GM18502 (cell line): ENCODE measurements around the gene TMEM212.
A peak's percentile ranks its signal among the peaks of the same experiment; 100 is the strongest.

ENCODE experiments used
- ATAC-seq: cut with Tn5 transposase; IDR thresholded peaks from one replicate; pipeline ENCODE4 v1.9.1; 2021; ENCODE audit warnings: mild to moderate bottlenecking; ENCODE audit not compliant: unreplicated experiment, poor library complexity

The TMEM212 gene

DNA sequence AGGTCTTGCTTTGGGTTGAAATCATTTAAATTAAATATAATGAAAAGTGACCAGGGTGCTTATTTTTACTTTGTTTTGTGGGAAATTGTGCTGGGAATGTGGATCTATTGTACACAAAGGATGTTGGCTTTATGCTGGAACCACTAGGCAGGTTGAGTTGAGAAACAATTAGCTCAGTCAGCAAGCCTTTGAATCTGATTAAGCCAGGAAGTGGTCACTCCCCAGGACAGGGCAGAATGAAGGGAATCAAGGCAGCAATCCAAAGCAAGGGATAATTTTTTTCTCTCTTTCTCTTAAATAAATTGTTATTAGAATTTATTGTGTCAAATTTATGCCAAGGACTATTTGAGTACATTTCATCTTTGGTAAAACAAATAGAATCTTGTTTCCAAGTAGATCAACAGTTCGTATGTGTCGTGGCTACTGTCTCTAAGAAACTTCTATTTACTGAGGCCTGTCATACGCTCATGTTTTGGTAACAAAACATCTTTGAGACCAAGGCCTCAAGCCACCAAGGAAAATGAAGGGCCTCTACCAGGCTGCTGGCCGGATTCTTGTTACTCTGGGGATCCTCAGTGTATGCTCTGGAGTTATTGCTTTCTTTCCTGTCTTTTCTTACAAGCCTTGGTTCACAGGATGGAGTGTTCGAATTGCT is at the start of gene TMEM212:
TMEM212 (plus strand) TSS at position 486 of the 655 bp plus-strand sequence; CDS start at position 521, 35 bp downstream.
- ATAC-seq, result no peak

GRCh38 chr3:171796625-171797264 is 46.4 kb upstream of the TMEM212 start:
- ATAC-seq, result peak; percentile 9

DNA sequence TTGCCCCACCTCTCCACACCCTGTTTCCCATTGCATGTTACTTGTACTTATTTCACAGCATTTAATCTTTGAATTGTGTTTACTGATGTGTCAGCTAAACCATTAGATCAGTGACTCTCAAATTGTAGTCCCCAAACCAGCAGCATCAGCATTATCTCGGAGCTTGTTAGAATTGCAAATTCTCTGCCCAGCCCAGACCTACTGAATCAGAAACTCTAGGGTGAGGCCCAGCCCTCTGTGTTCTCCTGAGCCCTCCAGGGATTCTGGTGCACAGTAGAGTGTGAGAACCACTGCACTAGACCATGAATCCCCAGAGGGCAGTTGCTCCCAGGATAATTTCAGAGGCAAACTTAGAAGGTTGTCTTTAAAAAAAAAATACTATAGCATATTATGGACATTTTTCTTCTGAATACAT is 45.9 kb upstream of the TMEM212 start:
- peak; percentile 73 for ATAC-seq

- no peak for ATAC-seq
Measured at GRCh38 chr3:171797873-171798272, 45.3 kb upstream of the TMEM212 start.

GRCh38 chr3:171799501-171799900 is 43.6 kb upstream of the TMEM212 start:
- ATAC-seq, result no peak

- ATAC-seq, result no peak
Measured at GRCh38 chr3:171801738-171802589, 41.2 kb upstream of the TMEM212 start.

GRCh38 chr3:171802590-171802956 is 40.6 kb upstream of the TMEM212 start:
- ATAC-seq, result no peak

DNA sequence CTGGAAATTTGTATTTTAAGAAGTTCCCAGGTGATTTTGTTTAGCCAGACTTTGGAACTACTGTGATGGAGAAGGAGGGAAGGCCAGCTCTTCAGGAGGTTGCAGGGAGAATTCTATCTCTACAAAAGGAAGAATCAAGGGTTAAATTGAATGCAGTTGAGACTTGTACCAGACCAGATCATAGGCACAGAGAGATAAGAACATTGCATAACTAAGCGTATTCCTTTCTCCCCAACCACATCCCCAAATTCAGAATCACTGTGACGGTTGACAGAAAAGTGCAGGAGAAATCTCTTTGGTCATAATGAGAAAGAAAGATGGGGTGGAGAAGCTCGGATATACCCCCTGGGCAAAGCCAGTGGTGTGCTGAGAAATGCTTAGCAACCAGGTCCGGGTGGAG is 40.1 kb upstream of the TMEM212 start:
- ATAC-seq, result no peak

- no peak for ATAC-seq
Measured at GRCh38 chr3:171804618-171805389, 38.3 kb upstream of the TMEM212 start.

- ATAC-seq, result no peak
Measured at GRCh38 chr3:171805687-171806086, 37.5 kb upstream of the TMEM212 start.

DNA sequence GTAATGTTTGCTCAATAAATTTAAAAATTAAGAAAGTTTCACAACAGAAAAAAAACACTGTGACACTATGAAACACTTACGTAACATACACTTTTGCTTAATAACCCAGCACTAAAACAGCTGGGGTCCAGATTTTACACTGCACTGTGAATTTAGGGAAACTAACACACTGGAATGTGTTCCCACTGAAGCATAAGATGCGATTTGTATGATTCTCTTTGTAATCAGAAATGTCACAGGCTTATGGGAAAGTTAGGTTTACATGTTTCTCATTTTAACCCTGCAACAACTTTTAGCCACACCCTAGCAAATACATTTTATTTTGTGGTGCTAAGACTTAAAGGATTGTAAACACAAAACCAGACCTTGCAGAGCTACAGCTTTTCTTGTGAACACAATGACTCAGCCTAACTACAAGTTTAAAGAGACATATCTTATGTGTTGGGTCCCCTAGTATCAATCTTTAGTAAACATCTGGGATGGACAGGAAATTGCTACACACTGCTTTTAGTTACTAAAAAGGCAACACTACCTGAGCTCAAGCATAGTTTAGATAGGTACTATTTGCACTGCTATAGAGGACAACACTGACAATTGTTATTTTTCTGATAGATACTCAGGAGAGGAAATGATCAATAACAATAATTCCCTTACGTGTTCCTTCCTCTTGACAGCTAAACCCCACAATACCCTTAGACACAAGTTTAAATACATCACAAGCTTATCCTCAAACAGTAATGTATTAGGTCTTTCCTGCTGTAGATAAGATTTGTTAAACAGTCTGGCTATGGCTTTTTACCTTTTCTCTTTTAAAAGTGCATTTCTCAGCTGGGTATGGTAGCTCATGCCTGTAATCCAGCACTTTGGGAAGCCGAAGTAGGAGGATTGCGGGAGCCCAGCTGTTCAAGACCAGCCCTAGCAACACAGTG is 36.7 kb upstream of the TMEM212 start:
- no peak for ATAC-seq

- no peak for ATAC-seq
Measured at GRCh38 chr3:171807129-171807675, 35.9 kb upstream of the TMEM212 start.

GRCh38 chr3:171807806-171808205 is 35.3 kb upstream of the TMEM212 start:
- ATAC-seq, result no peak

DNA sequence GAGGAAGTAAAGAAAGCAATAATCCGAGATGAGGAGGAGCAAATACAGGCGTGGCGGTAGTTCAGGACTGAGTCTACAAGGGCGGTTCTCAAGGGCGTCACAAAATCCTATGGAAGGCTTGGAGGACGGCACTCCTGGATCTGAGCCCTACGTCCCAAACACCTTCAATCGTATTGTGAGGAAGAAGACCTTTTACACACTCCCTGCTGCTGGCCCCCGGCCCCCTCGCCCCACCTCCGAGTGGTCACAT is 33.6 kb upstream of the TMEM212 start:
- peak; percentile 37 for ATAC-seq

DNA sequence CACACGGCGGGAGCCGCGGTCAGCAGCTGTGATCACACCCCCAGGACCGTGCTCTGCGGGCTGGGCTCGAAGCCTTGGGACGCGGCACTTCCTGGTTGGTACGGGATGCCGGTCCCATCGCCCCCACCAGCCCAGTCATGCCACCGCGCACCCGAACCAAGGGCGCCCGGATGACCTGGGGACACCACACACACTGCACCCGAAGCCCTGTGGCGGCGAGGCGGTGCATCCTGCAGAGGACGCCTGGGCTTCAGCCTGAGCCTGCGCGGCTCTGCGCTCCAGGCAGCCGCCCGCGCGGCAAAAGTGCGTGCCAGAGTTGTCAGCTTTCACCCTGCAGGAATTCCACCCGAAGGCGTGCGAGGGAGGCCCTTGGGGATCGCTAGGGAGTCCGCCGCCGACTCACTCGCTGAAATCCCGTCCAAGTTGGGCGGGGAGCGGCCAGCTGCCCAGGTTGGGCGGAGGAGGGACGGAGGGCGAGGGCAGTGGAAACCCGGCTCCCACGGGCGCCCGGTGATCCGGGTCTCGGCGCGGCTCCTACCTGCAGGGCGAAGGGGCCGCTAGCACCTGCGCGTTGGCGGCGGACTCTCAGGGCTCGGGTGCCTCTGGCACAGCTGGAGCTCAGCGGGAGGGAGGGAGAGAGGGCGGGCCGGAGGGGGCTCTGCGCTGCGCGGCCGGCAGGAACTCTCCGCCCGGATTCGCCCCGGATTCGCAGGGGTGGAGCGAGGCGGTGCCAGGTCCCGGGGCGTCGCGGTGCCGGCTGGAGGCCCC is 33.1 kb upstream of the TMEM212 start, which contains the start of gene PLD1:
PLD1 (minus strand) TSS at position 623 of the 768 bp plus-strand sequence. CDS start 72,432 bp downstream, outside the sequence.
- ATAC-seq, result peak; percentile 61

DNA sequence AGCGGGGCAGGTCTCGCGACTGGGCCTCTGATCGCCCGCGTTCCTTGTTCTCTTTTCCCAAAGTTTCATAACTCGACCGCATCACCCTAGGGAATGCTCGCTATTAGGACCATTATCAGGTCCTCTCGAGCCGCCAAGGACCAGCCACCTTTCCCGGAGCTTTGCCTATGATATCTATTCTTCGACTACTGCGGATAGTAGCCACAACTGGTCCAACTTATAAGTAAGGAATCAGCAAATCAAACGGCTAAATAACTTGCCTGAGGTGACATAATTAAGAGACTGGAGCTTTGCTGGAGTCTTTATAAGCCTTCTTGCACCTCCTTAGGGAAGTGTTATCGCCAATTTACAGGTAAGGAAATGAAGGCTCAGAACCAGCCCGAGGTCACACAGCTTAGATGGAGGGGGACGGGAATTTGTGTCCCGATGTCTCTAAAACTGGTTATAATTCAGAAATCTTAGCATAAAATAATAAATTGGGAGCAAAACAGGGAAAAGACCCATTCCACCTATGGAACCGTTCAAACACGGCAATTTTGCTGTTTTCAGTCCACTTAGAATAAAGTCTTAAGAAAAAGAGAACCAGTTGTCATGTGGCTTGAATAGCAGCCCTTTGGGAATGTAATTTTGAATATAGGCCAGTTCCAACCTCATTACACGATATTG is 32.4 kb upstream of the TMEM212 start:
- no peak for ATAC-seq

DNA sequence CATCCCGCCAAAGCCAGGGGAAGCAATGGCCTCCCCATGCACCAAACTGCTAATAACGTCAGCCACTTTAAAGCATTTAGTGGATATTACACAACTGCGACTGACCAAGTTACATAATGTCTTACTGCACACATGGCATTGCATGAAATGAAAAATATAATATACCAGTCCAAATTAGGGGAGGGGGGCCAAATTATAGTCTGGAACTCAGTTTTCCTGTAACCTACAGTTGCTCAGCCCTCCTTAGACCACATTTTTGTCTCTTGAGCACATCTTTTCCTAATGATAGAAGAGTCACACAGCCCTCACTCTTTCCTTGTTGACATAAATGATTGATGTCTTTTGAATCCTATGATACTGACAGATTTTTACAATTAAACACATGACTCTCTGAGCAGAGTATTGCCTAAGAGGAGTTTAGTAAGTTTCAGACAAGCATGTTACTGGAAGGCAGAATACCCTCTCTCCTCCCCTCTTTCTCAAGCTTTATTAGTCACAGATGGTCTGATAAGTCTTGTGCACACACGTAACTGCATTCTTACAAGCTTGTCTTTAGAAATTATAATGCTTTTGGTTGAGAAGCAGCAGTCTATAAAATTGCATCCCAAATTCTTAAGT is 31.7 kb upstream of the TMEM212 start:
- no peak for ATAC-seq

DNA sequence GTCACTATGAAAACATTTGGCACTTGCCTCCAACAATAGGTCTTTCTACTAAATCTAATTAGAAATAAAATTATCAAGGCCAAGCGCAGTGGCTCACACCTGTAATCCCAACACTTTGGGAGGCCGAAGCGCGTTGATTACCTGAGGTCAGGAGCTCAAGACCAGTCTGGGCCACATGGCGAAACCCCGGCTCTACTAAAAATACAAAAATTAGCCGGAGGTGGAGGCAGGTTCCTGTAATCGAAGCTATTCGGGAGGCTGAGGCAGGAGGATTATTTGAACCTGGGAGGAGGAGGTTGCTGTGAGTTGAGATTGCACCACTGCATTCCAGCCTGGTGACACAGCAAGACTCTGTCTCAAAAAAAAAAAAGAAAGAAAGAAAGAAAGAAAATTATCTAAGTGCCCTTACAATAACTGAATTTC is 31.2 kb upstream of the TMEM212 start:
- ATAC-seq, result no peak
